ENCODE results near the gene TIMP3.

- TF ChIP-seq POLR2A (IDR thresholded peaks at IDR 0.05) (no peak), CTCF (IDR thresholded peaks at IDR 0.05) (no peak), POLR2AphosphoS5 (IDR thresholded peaks at IDR 0.05) (no peak)
Measured at GRCh38 chr22:32771756-32772155, 29.7 kb upstream of the TIMP3 start.

Data from upper lobe of left lung (tissue), 4 donors.